Measurements from ENCODE around the gene ARFGEF2.
"Not testable (repeated sequence)": the region's sequence is repeated elsewhere in the genome, so short reads cannot be mapped to it uniquely, and the experiment has no call there.

ARFGEF2 gene

DNA sequence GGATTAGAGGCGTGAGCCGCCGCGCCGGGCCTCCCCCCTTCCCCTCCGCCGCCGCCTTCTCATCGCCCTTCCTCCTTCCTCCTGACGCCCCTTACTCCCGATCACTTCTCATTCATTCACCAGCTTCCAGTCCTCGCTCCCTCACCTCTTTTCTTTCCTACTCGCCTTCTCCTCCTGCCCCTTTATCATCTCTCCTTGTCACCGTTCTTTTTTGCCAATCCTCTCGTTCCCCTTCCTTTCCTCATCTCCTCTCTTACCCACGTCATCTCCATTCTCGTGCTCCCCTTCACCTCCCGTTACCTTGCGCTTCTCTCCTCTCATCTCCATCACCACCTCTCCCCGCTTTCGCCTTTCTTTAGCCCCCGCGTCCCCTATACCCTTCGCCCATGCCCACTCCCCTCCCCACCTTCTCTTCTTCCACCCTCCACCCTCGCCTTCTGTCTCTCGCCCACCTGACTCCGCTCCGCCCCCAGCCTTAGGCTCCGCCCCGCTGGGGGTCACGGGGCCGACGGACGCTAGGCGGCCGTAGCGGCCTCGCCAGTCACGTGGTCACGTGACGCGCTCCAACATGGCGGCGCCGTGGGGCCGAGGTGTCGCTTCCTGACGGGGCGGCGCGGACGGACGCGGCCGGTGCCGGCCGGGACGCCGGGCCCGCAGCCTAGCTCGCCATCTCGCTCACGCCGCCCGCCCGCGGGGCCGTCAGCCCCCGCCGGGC is at the start of gene ARFGEF2:
TSS of gene ARFGEF2 (plus strand) at position 544 of the 715 bp plus-strand sequence. CDS start 179 bp downstream, outside the sequence.
- peak; percentile 66 for DNase-seq

DNA sequence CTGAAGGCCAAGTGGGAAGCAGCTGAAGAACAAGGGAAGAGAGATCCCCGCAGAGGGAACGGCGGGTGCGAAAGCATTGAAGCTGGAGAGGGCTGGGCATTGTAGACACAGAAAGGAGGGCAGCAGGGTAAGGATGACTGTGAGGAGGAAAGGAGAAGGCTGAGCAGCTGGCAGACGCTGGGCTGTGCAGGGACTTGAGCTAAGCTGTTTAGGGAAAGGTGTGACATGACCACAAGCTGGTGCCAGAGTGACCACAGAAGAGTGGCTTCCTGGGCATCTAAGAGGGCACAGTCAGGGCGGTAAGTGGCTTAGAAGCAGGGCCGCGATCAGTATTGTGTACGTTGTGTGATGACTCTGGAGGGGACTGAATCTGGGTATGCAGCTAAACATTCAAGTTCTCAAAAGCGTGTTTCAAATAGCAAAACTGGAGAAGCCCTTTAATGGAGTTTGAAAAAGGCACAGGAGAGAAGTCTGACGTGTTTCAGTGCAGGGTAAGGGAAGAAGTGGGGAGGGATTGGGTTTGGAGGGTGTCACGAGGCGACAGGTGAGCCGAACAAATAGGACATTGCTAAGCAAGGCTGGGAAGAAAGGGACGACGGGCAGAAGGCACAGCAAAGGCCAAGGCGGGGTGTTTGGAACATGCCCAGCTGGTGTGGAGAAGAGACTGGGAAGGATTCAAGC is 46.1 kb upstream of the ARFGEF2 start:
- peak; percentile 67 for DNase-seq

DNA sequence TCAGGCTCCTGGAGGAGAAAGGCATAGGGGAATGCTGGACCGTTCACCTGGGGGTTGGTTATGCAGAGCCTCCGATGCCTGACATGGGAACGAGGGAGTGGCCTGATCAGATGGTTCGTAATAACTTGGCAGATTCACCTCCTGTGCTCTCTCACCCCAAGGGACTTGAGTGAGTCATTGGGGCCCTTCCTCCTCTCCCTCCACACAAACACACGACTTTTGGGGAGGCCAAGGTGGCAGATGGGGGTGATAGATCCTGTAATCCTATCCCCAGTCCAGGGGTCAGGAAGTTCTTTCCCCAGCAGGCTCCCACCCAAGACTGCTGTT is 45.6 kb upstream of the ARFGEF2 start:
- DNase-seq: no peak

DNA sequence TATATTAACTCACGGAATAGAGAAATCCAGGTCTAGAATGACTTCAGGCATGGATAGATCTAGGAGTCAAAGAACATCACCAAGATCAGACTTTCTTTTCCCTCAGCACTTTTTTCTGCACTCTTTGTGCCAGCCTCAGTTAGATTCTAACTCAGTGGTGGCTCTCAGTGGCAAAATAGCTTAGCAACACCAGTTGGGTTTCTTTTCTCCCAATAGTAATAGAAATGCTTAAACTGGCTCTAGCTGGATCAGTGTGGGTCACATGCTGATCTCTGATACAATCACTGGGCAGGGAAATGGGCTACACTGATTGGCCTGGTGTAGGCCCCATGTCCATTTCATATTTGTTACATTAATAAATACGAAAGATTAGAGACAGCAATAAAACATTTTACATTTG is 44.2 kb upstream of the ARFGEF2 start:
- no peak for DNase-seq

DNA sequence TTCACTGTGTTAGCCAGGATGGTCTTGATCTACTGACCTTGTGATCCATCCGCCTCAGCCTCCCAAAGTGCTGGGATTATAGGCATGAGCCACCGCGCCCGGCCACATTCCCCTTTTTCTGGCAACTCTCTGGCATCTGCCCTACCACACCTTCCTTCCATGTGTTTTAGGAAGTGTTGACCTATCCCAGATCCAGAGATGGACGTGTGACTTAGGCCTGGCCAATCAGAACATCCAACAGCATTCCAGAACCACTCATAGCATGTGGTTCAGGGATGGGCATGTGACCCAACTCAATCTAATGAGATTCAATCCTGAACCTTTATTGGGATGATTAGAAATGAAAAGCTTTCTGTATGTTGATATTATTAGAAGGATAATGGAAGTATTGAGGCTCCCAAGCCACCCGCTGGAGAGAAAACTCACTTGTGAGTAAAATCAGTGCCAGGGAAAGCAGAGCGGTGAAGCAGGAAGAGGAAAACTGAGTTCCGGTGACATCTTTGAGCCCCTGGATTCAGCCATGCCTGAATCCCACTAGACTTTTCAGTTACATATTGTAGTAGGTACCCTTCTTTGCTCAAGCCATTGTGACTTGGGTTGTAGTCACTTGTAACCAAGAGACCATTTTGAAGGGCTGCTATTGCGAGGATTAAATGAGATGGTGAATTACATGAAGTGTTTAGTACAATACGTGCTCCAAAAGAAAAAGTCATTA is 42.8 kb upstream of the ARFGEF2 start:
- no peak for DNase-seq

DNA sequence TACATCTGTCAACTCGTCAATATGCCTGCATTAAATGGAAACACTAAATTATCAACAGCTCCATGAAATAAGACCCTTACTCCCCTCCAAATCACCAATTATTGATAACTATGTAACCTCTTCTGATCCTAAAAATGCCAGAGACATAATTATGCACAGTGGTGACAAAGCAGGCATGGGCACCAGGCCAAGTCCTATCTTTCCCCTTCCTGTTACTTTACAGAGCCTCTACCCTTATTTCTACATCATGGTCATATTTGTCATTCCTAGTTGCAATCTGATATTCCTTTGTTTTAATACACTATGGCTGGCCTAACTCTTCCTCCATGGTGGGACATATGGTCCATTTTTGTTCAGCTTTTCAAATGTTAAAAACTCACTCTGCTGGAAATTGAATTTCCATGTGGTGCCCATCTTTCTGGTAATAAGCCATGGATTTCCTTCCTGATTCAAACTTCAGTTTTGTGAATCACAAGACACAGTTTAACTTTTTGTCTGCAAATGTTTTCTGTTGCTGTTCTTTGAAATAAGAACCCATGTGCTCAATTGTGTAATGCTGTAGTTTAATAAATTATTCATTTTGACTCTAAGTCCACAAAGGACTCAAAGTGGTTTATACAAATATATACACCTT is 41.8 kb upstream of the ARFGEF2 start:
- no peak for DNase-seq

DNA sequence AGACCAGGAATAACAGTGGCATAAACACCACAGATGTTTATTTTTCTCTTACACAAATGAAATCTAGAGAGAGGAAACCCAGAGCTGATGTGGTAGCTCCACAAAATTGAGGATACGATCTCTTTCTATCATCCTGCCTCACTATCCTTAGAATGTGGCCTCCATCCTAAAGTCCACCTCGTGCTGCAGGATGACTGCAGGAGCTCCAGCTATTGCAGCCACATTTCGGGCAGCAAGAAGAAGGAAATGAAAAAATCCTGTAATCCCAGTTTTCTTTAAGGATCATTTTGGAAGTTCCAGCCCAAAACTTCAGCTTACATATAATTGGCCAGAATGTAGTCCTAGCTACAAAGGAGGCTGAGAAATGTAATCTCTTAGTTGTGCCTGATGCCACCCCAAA is 41.2 kb upstream of the ARFGEF2 start:
- DNase-seq: no peak

DNA sequence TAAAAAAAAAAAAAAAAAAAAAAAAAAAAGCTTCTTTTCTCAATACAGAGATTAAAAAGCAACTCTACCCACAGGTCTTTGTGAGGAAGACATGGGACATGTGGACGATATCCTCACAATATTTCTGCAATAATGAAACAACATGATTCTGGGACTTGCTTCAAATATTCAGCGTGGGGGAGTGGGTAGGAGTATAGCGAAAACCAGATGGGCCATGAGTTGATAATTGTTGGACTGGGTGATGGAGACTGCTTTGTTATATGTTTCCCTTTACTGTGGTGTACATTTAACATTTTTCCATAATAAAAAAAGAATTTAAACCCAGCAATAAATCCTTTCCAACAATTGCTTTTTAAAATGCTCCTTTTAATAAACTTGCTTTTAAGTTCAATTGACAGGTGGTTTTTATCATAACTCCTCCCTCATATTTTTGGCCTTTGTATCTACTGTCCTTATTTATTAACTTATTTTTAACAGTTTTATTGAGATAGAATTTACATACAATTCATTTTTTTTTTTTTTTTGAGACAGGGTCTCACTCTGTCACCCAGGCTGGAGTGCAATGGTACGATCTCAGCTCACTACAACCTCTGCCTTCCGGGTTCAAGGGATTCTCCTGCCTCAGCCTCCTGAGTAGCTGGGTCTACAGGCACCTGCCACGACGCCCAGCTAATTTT is 40.4 kb upstream of the ARFGEF2 start:
- DNase-seq: no peak

DNA sequence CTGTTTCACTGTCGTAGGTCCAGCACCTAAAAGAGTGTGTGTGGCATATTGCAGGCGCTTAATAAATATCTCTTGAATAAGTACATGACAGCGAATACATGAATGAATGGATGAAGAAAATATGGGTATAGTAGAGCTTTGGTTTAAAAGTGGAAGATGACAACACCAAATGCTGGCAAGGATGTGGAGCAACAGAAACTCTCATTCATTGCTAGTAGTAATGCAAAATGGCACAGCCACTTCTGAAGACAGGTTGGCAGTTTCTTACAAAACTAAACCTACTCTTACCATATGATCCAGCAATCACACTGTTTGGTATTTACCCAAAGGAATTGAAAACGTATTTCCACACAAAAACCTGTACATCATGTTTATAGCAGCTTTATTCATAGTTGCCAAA is 36.3 kb upstream of the ARFGEF2 start:
- DNase-seq: no peak

DNA sequence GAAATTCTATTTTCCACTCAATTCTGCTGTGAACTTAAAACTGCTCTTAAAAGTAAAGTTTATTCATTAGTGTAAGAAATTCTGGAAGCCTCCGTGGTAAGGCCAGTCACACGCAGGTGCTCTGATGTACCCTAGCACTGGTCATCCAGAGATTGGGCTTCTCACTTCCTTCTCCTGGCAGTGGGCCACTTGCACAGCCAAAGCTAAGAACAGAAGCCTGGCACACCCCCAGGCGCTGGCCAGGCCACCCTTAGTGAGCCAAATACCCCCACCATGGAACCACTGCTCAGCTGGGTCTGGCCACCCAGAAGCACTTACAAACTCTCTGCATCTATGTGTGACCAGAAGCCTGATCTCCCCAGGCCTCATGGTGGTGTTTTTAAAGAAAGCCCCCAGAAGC is 35.3 kb upstream of the ARFGEF2 start:
- DNase-seq: no peak

DNA sequence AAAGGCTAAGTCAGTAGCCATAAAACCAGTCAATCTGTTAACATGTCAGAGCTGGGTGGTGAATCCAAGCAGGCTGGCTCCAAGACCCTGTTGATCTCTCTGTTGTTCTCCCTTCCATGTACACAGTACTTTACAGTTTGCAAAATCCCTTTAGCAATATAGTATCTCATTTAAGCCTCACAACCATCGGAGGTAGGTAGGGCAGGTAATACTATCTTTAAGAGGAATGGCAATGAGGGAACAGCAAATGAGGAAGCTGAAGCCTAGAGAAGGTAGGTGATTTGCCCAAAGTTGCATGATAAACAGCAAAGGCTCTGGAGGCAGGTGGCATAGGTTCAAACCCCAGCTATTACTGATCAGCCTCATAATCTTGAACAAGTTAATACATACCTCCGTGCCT is 34.7 kb upstream of the ARFGEF2 start:
- DNase-seq: no peak

DNA sequence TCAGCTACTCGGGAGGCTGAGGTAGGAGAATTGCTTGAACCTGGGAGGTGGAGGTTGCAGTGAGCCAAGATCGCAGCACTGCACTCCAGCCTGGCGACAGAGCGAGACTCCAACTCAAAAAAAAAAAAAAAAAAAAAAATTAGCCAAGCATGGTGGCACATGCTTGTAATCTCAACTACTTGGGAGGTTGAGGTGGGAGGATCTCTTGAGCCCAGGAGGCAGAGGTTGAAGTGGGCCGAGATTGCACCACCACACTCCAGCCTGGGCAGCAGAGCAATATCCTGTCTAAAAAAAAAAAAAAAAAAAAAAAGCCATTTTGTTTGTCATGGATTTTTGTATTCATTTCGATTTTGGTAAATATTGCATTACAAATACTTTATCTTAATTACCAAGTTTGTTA is 33.0 kb upstream of the ARFGEF2 start:
- not testable (repeated sequence) for DNase-seq

DNA sequence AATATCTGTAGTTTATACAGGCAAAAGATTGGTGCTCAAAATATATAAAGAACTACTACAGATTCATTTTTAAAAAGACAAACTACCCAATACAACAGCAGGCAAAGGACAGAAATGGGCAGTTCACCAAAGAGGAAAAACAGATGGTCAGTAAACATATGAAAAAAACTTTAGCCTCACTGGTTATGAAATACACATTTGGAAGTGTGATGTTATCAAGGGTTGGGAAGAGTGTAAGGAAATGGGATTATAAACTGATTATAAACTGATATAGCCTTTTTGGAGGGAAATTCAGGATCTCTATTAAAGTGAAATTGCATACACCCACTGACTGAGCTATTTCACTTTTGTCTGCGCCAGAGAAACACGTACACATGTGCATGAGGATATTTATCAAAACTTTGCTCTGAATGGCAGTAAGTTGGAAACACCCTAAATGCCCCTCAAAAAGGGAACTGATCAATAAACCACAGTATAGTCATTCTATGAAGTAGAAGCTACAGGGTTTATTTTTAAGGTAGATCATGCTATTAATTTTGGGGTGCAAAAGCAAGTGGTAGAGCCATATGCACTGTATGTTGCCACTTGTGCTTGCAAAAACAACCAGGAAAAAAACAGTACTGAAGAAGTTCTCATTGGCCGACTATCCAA is 32.2 kb upstream of the ARFGEF2 start:
- no peak for DNase-seq

DNA sequence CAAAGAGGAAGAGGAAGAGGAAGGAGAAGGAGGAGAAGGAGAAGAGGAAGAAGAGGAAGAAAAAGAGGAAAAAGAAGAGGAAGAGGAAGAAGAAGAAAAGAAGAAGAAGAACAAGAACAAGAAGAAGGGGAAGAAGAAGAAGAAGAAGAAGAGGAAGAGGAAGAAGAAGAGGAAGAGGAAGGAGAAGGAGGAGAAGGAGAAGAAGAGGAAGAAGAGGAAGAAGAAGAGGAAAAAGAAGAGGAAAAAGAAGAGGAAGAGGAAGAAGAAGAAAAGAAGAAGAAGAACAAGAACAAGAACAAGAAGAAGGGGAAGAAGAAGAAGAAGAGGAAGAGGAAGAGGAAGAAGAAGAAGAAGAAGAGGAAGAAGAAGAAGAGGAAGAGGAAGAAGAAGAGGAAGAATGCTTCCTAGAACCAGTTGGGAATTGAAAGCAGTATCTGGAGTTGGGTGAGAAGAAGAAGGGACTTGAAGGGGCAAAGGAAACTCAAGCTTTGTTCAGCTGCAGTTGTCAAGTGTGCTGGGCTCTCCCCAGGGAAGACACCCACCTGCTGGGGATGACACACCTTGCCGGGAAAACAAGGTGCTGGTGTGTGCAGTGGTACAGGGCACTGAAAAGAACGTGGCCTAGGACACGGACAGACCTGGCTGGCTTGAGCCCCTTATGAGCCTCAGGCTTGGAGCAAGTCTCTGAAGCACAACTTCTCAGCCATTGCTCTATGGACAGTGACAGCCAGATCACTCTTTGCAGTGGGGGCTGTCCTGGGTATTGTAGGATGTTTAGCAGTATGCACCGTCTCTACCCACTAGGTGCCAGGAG is 30.1 kb upstream of the ARFGEF2 start:
- DNase-seq: no peak

DNA sequence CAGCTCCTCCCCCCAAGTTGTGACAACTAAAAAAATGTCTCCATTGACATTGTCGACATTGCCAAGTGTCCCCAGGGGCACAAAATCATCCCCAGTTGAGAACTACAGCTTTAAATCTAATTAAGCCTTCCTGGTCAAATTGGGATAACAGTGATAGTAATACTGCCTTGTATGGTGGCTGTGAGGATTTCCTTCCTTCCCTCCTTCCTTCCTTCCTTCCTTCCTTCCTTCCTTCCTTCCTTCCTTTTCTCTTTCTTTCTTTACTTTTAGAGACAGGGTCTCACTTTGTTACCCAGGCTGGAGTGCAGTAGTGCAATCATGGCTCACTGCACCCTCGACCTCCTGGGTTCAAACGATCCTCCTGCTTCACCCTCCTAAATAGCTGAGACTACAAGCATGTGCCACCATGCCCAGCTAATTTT is 29.5 kb upstream of the ARFGEF2 start:
- no peak for DNase-seq

DNA sequence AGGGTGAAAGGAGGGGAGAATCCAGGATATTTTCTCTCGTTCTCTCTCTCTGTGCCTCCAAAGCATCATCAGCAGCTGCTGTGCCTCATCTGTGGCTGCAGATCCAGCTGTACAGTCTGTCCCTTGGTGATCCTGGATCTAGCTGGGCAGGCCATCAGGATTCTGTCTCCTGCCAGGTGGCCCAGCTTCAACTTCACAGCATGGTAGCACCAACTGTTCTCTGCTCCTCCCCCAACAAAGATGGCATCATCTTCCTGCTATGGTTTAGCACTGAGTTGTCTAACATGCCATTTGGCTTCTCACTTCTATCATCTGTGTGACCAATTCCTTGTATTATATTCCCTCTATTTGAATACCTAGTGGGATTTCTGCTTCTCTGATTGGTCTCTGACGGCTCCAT is 28.6 kb upstream of the ARFGEF2 start:
- no peak for DNase-seq

DNA sequence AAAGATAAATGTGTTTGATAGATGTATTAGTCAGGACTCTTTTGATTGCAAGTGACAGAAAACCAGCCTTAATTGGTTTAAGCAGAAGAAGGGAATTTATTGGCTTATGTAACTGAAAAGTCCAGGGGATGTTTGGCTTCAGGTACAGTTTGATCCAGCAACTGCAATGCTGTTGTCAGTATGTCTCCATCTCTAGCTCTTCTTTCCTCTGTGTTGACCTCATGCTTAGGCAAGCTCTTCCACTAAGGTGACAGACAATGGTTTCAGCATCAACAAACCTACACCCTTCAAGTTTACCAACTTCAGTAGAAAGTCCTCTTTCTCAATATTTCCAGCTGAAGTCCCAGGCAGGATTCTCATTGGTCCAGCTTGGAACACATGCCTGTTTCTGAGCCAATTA is 28.1 kb upstream of the ARFGEF2 start:
- no peak for DNase-seq

DNA sequence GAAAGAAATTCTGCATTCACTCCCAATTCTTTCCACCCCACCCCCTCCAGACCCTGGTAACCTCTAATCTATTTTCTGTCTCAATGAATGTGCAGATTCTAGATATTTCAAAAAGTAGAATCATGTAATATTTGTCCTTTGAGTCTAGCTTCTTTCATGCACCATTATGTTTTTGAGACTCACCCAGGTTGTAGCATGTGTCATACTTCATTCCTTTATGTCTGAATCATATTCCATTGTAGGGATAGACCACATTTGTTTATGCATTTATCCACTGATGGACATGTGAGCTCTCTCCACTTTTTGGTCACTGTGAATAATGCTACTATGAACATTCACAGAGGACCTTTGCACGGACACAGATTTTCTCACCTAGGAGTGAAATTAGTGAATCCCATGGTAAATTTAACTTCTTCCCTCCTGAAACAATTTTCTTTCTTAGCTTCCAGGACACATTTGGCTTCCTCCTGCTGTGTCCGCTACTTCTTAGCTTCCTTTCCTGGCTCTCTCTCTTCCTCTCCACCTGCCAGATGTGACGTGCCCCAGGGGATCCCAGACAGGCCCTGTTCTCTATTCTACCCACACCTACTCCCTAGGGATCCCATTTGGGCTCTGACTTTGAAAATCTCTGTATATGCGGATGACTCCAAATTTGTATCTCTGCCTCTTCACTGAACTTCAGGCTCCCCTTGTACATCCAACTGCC is 24.1 kb upstream of the ARFGEF2 start:
- DNase-seq: no peak

DNA sequence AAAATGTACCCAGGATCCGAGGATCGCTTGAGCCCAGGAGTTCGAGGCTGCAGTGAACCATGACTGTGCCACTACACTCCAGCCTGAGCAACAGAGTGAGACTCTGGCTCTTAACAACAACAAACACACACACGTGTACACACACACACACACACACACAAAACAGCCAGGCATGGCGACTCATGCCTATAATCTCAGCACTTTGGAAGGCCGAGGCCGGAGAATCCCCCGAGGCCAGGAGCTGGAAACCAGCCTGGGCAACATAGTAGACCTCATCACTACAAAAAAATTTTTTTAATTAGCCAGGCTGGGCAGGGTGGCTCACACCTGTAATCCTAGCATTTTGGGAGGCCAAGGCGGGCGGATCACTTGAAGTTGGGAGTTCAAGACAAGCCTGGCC is 23.3 kb upstream of the ARFGEF2 start:
- DNase-seq: no peak

DNA sequence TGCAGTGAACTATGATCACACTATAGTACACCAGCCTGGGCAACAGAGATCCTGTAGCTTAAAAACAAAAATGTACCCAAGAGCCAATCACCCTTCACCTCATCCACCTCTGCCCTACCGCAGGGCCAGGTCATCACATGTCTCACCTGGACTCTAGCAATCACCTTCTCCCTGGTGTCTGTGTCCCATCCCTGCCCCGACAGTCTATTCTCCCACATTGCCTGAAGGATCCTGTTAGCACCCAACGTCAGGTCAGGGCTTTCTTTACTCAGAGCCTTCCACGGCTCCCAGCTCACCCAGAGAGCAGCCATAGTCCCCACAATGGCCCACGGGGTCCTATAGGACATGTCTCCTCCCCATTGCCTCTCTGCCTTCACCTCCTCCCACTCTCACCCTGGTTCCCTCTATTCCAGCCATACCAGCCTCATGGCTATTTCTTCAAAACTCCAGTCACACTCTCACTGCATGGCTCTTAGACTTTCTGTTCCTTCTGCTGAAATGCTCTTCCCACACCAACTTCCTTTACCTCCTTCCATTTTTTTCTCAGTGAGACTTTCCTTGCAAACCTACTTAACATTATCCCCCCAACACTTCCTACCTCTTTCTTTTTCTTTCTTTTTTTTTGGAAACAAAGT is 22.5 kb upstream of the ARFGEF2 start:
- DNase-seq: no peak

DNA sequence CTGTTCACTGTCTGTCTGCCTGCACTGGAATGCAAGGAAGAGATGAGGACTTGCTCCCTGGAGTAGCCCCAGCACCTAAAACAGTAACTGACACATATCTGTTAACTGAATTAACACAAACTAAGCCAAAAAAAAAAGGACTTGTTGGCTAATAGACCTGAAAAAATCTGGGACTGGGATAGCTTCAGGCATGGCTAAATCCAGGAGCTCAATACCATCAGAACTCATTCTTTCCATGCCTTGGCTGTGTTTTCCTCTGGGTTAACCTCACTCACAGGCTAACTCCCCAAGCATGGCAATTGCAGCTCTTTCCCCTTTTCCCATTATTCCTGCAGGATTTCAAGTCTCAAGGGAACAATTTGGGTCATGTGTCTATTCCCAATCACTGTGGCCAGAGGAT is 21.6 kb upstream of the ARFGEF2 start:
- DNase-seq: no peak
